GM15510 (cell line): ENCODE measurements around the gene KCNA5.

ENCODE experiments used
- POLR2A ChIP-seq: IDR thresholded peaks from 3 replicates; pipeline ENCODE4 v1.6.1; 2011; ENCODE audit warnings: borderline replicate concordance; ENCODE audit not compliant: insufficient read length; ENCODE audit errors: extremely low read depth

Gene KCNA5

DNA sequence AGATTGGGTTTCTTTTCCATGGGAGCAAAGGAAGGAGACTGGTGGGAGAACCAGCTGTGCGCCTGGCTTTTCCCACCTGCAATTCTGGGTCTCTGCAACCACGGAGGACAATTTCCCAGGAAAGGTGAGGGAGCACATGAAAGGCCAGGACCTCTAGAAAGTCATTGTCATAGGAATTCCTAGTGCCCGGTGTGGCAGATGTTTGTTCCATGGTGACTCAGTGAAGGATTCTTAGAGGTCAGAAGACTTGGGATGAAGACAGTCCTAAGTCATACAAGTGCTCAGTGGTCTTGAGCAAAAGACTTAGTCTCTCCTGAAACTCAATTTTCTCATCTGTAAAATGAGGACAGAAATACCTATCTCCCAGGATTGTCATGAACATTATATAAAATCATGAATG is 51.3 kb downstream of the KCNA5 start:
- TF ChIP-seq POLR2A, result no peak
